Dendritic cell treated with granulocyte-macrophage colony-stimulating factor and Interleukin-4, amounts not matched to agents 40 ng/mL and 50 ng/mL, for 4 days (primary cell): Measurements from ENCODE around the gene LONRF3.
"Not testable (repeated sequence)": the region's sequence is repeated elsewhere in the genome, so short reads cannot be mapped to it uniquely, and the experiment has no call there.

Source experiments
- H3K27ac Mint-ChIP-seq: one replicate; pipeline ENCODE4 v1.8.0; 2022; ENCODE audit warnings: mild to moderate bottlenecking, mixed read lengths
- H3K27me3 Mint-ChIP-seq: one replicate; pipeline ENCODE4 v1.8.0; 2022; ENCODE audit warnings: mild to moderate bottlenecking, mixed read lengths
- H3K36me3 Mint-ChIP-seq: one replicate; pipeline ENCODE4 v1.8.0; 2022; ENCODE audit warnings: low read depth, mixed read lengths
- H3K4me1 Mint-ChIP-seq: one replicate; pipeline ENCODE4 v1.8.0; 2022; ENCODE audit warnings: low read depth, mixed read lengths
- H3K4me3 Mint-ChIP-seq: one replicate; pipeline ENCODE4 v1.8.0; 2022; ENCODE audit warnings: mild to moderate bottlenecking, moderate library complexity, mixed read lengths
- H3K9me3 Mint-ChIP-seq: one replicate; pipeline ENCODE4 v1.8.0; 2022; ENCODE audit warnings: mixed read lengths
- intact Hi-C: fragments of 100-400 bp; cut with micrococcal nuclease; formaldehyde crosslinking; loops from one replicate; pipeline ENCODE4 v1.15.0; 2022

Gene LONRF3

GRCh38 chrX:118974908-118975671 lies 672 bp downstream of the LONRF3 start:
- Mint-ChIP-seq H3K4me1 (peaks cover 27% of the 10 kb centered on the region), H3K27me3 (peaks cover 49% of the 10 kb centered on the region), H3K9me3 (no peaks in the 10 kb centered on the region), H3K27ac (peak overlapping the region; percentile 18), H3K36me3 (no peaks in the 10 kb centered on the region), H3K4me3 (peak overlapping the region; percentile 84)
- intact Hi-C loops, result no loop called here

GRCh38 chrX:118975831-118976598 lies 1.6 kb downstream of the LONRF3 start:
- intact Hi-C loops, result no loop called here
- Mint-ChIP-seq H3K9me3 (no peaks in the 10 kb centered on the region), H3K4me1 (peaks cover 33% of the 10 kb centered on the region), H3K36me3 (no peaks in the 10 kb centered on the region), H3K4me3 (peak overlapping the region; percentile 84), H3K27me3 (peaks cover 44% of the 10 kb centered on the region), H3K27ac (peak overlapping the region; percentile 1)

DNA sequence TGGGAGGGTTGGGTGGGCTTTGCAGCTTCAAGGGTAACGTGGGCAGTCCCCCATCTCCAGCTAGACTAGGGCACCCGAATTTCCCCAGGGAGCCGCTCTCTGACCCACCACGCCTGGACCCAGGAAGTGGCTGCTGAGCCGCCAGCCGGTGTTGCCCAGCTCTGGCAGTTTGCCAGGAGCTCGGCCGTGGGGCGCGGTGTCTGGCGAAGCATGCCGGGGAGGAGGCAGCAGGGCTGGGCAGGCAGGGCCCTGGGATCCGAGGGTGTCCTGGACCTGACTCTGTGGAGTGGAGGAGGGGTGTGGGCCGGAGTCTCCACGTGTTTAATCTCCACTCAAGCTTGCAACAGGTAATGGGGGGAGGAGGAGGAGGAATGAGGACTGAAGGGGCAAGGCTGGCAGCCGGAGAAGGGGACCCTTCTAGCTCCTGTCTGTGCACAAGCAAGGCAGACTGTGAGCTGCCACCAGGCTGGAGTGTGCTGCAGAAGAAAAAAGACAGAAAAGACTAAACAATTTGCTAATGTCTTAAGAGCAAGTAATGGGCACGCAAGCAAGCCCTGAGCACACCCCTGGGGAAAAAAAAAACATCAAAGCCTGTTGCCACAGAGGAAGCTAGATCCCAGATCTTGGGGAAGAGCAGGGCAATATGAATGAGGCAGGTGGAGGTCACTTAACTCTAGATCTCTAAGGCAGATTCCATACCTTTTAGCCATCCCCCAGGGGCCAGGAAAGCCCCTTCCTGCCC lies 2.4 kb downstream of the LONRF3 start:
- H3K27me3 Mint-ChIP-seq, result peaks cover 40% of the 10 kb centered on the region
- H3K4me3 Mint-ChIP-seq, result peak overlapping the region; percentile 84
- H3K9me3 Mint-ChIP-seq, result no peaks in the 10 kb centered on the region
- no peaks in the 10 kb centered on the region for H3K36me3 Mint-ChIP-seq
- H3K4me1 Mint-ChIP-seq, result peaks cover 33% of the 10 kb centered on the region
- H3K27ac Mint-ChIP-seq, result no peak overlapping the region
- intact Hi-C loops, result no loop called here

GRCh38 chrX:118977424-118977823 lies 3.0 kb downstream of the LONRF3 start:
- Mint-ChIP-seq H3K9me3 (no peaks in the 10 kb centered on the region), H3K36me3 (no peaks in the 10 kb centered on the region), H3K27me3 (peaks cover 34% of the 10 kb centered on the region), H3K4me3 (no peak overlapping the region), H3K4me1 (peaks cover 33% of the 10 kb centered on the region), H3K27ac (no peak overlapping the region)
- intact Hi-C loops, result no loop called here

GRCh38 chrX:118978451-118978850 lies 4.0 kb downstream of the LONRF3 start:
- Mint-ChIP-seq H3K4me3 (no peak overlapping the region), H3K9me3 (no peaks in the 10 kb centered on the region), H3K27me3 (peaks cover 24% of the 10 kb centered on the region), H3K27ac (no peak overlapping the region), H3K36me3 (no peaks in the 10 kb centered on the region), H3K4me1 (peaks cover 33% of the 10 kb centered on the region)
- intact Hi-C loops, result no loop called here

DNA sequence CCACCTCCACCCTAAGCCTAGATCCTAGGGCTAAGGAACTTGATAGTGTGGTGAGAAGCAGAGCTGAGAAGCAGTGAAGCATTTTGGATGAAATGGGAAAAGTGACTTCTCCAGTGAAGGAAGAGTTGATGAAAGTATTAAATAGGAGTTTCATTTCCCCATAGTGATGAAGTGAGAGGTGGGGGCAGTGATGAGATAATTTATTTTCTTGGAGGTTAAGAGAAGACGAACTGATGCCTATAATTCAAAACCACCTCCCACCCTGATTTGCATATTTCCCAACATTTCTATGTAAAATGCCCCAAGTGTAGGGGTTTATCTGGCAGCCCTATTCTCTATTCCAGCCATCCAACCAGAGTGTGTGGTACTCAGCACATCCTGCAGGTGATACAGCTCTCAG lies 6.3 kb downstream of the LONRF3 start:
- Mint-ChIP-seq H3K9me3 (no peaks in the 10 kb centered on the region), H3K4me1 (peaks cover 15% of the 10 kb centered on the region), H3K4me3 (no peak overlapping the region), H3K27me3 (peaks cover 2% of the 10 kb centered on the region), H3K36me3 (no peaks in the 10 kb centered on the region), H3K27ac (no peak overlapping the region)
- intact Hi-C loops, result no loop called here

DNA sequence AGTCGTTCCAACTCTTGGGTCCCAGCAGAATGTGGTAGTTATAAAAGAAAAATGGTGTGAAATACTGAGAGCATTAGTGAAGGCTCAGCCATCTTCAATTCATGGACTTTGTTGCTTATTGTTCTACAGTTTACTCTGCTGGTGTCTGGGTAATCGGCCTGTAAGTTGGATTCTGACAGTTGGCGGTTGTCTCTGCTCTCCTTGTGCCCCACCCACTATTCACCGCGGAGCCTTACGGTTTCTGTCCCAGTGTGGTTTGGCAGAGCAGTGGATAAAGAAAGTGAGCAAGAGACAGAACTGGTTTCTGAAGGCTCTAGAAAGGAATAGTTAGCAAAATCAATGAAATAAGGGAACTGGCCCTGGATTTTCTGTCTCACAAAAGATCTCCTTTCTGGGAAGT lies 9.1 kb downstream of the LONRF3 start:
- no peak overlapping the region for H3K27ac Mint-ChIP-seq

GRCh38 chrX:118988911-118989310 lies 14.5 kb downstream of the LONRF3 start:
- intact Hi-C loops, result no loop called here
- Mint-ChIP-seq H3K27ac (no peak overlapping the region), H3K36me3 (peaks cover 5% of the 10 kb centered on the region)

More for the DNA sequence above, 9.1 kb downstream of the LONRF3 start:
- H3K27me3 Mint-ChIP-seq, result no peaks in the 10 kb centered on the region
- H3K4me3 Mint-ChIP-seq, result no peak overlapping the region
- H3K4me1 Mint-ChIP-seq, result peaks cover 6% of the 10 kb centered on the region
- intact Hi-C loops, result no loop called here
- H3K36me3 Mint-ChIP-seq, result no peaks in the 10 kb centered on the region
- H3K9me3 Mint-ChIP-seq, result no peaks in the 10 kb centered on the region

DNA sequence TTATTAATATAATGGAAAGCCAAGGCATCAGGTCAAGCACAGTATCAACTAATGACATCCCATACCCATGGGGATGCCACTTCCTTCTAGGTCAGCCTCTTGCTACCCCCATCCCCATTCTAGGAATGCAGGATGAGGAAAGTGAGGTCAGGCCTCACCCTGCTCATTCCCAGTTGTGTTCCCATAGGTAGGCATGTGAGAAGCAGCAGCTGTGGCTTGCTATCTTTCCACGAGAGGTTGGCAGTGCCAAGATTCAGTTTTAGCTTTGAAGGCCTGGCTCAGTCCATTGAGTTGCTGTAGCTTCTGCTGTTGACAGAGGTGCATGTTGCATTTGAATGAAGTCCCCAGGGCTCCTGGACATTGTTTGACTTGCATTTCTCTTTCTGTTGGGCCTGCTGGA lies 15.5 kb downstream of the LONRF3 start:
- Mint-ChIP-seq H3K4me1 (peaks cover 20% of the 10 kb centered on the region), H3K36me3 (peaks cover 5% of the 10 kb centered on the region), H3K4me3 (no peak overlapping the region), H3K27ac (no peak overlapping the region), H3K9me3 (no peaks in the 10 kb centered on the region), H3K27me3 (no peaks in the 10 kb centered on the region)
- intact Hi-C loops, result no loop called here

More at GRCh38 chrX:118988911-118989310, 14.5 kb downstream of the LONRF3 start:
- no peaks in the 10 kb centered on the region for H3K27me3 Mint-ChIP-seq
- H3K4me3 Mint-ChIP-seq, result no peak overlapping the region
- H3K9me3 Mint-ChIP-seq, result no peaks in the 10 kb centered on the region
- peaks cover 20% of the 10 kb centered on the region for H3K4me1 Mint-ChIP-seq

DNA sequence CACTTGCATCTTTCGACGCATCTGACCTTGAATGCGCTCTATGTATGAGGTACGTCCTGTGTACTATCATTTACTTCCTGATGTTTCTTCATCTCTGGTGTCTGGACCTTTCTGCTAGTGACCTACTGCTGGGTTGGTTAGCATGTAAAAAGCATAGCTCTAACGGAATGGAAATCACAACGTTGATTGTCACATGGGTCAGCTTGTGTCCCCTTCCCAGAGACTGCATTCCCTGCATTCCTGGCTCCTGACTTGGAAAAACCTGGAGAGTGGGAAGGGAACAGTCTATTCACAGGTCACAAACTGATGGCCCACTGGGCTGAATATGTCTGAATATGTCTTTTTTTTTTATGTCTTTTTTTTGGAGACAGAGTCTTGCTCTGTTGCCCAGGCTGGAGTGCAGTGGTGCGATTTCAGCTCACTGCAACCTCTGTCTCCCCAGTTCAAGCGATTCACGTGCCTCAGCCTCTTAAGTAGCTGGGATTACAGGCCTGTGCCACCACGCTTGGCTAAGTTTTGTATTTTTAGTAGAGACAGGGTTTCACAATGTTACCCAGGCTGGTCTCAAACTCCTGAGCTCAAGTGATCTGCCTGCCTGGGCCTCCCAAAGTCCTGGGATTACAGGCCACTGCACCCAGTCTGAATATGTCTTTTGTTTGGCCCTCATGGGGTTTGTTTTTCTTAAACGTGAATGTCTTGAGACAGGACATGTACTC lies 16.3 kb downstream of the LONRF3 start:
- no peak overlapping the region for H3K4me3 Mint-ChIP-seq
- intact Hi-C loops, result no loop called here
- peaks cover 25% of the 10 kb centered on the region for H3K4me1 Mint-ChIP-seq
- H3K9me3 Mint-ChIP-seq, result no peaks in the 10 kb centered on the region
- no peaks in the 10 kb centered on the region for H3K27me3 Mint-ChIP-seq
- H3K27ac Mint-ChIP-seq, result no peak overlapping the region
- H3K36me3 Mint-ChIP-seq, result peaks cover 5% of the 10 kb centered on the region

DNA sequence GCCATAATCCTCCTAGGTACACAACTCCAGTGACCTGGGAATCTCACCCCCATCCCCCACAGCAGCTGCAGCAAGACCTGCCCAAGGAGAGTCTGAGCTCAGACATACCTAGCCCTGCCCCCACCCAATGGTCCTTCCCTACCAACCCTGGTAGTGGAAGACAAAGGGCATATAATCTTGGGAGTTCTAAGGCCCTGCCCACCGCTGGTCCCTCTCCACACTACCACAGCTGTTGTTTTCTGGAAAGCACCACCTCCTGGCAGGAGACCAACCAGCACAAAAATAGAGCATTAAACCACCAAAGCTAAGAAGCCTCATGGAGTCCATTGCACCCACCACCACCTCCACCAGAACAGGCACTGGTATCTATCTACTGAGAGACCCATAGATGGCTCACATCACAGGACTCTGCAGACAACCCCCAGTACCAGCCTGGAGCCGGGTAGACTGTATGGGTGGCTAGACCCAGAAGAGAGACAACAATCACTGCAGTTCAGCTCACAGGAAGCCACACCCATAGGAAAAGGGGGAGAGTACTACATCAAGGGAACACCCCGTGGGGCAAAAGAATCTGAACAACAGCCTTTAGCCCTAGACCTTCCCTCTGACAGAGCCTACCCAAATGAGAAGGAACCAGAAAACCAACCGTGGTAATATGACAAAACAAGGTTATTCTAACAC lies 18.2 kb downstream of the LONRF3 start:
- H3K36me3 Mint-ChIP-seq, H3K27me3 Mint-ChIP-seq, H3K27ac Mint-ChIP-seq, H3K4me3 Mint-ChIP-seq, H3K9me3 Mint-ChIP-seq, intact Hi-C loops: not testable (repeated sequence)
- peaks cover 25% of the 10 kb centered on the region for H3K4me1 Mint-ChIP-seq

- Mint-ChIP-seq H3K4me3 (no peak overlapping the region), H3K27me3 (no peaks in the 10 kb centered on the region), H3K36me3 (no peaks in the 10 kb centered on the region), H3K9me3 (no peaks in the 10 kb centered on the region), H3K4me1 (no peaks in the 10 kb centered on the region), H3K27ac (no peak overlapping the region)
- intact Hi-C loops, result no loop called here
Observed at GRCh38 chrX:119003462-119003861, 29.0 kb downstream of the LONRF3 start.

GRCh38 chrX:119004920-119005524 lies 30.6 kb downstream of the LONRF3 start:
- Mint-ChIP-seq H3K36me3 (no peaks in the 10 kb centered on the region), H3K27me3 (no peaks in the 10 kb centered on the region), H3K4me1 (no peaks in the 10 kb centered on the region), H3K4me3 (no peak overlapping the region), H3K9me3 (no peaks in the 10 kb centered on the region), H3K27ac (no peak overlapping the region)
- intact Hi-C loops, result loop anchor here (1.0 to 5.0 kb wide), 2 partner anchors 61 to 158 kb away; no protein-coding TSS in a partner anchor
